Aorta (tissue), 5 donors: ENCODE results near the gene PAM. TPM values are rescaled to one million over a fixed set of nuclear protein-coding genes. Genes with fewer than 3 reads are reported as not detected.

ENCODE experiments used
- ATAC-seq: fragments of 200-7000 bp; cut with Tn5 transposase; one replicate; pipeline ENCODE4 v1.9.1; 2022; ENCODE audit warnings: moderate library complexity; ENCODE audit not compliant: low FRiP score
- DNase-seq, 2 donors: peaks; one replicate each; pipeline ENCODE4 v3.0.0-alpha.2; 2020
- H3K27ac ChIP-seq, 2 donors: one replicate each; pipeline ENCODE4 v1.5.1; 2013; ENCODE audit warnings: low read length in 2 of 2, mild to moderate bottlenecking in 2 of 2, moderate library complexity in 2 of 2, control low read depth in 1 of 2, inconsistent platforms in 1 of 2, low read depth in 1 of 2
- H3K27me3 ChIP-seq, 2 donors: one replicate each; pipeline ENCODE4 v1.6.1; 2013; ENCODE audit warnings: control low read depth in 1 of 2, low read length in 1 of 2, mild to moderate bottlenecking in 1 of 2, moderate library complexity in 1 of 2; ENCODE audit not compliant: insufficient read depth in 2 of 2, control insufficient read depth in 1 of 2
- H3K36me3 ChIP-seq, 2 donors: one replicate each; pipeline ENCODE4 v1.6.1; 2013; ENCODE audit warnings: control low read depth in 1 of 2, low read length in 1 of 2, mild to moderate bottlenecking in 1 of 2; ENCODE audit not compliant: insufficient read depth in 2 of 2, control insufficient read depth in 1 of 2
- H3K4me1 ChIP-seq, 2 donors: one replicate each; pipeline ENCODE4 v1.6.1; 2013; ENCODE audit warnings: low read length in 2 of 2, control low read depth in 1 of 2, mild to moderate bottlenecking in 1 of 2, moderate library complexity in 1 of 2; ENCODE audit not compliant: insufficient read depth in 2 of 2, control insufficient read depth in 1 of 2
- H3K4me3 ChIP-seq, 2 donors: one replicate each; pipeline ENCODE4 v1.5.1; 2013; ENCODE audit warnings: low read length in 2 of 2, control low read depth in 1 of 2, mild to moderate bottlenecking in 1 of 2
- H3K9me3 ChIP-seq: one replicate; pipeline ENCODE4 v1.6.1; 2013; ENCODE audit warnings: mild to moderate bottlenecking, low read length; ENCODE audit not compliant: control insufficient read depth
- WGBS, 2 donors: extraction: QIAGEN DNeasy Blood & Tissue Kit; methylation state at CpG; one replicate each; pipeline ENCODE4 v1.1.7; 2013; 5-methylcytosine and 5-hydroxymethylcytosine counted together
- intact Hi-C, 2 donors: fragments of 100-400 bp; cut with DNase I; formaldehyde crosslinking; loops; one replicate each; pipeline versions ENCODE4 v1.14.2 to v1.15.0; 2022
- polyA plus RNA-seq, 2 donors: library from polyadenylated mRNA; stranded (reverse); fragments of 200-250 nt; gene quantifications; one replicate each; pipeline ENCODE4 v1.2.3, GENCODE V29; 2013
- total RNA-seq, 2 donors: library from RNA; stranded (reverse); fragmentation: NEBNext Ultra II Directional; extraction: Animal tissue kit (Norgen Biotek cat#: 25700); gene quantifications; one replicate each; pipeline ENCODE4 v1.2.1, GENCODE V29; 2021
- donor health status: healthy with polysubstance abuse.
- donor health status: Bipolar disorder and iron deficiency.
- donor health status: DM: no; HTN: no; CAD: no.
- donor health status: DM: no; HTN: no; CAD: no.
- donor health status: DM: yes; HTN: yes; CAD: no.

The PAM gene
- total and polyA plus RNA-seq, 4 donors: 382 to 787 (median 620) TPM

DNA sequence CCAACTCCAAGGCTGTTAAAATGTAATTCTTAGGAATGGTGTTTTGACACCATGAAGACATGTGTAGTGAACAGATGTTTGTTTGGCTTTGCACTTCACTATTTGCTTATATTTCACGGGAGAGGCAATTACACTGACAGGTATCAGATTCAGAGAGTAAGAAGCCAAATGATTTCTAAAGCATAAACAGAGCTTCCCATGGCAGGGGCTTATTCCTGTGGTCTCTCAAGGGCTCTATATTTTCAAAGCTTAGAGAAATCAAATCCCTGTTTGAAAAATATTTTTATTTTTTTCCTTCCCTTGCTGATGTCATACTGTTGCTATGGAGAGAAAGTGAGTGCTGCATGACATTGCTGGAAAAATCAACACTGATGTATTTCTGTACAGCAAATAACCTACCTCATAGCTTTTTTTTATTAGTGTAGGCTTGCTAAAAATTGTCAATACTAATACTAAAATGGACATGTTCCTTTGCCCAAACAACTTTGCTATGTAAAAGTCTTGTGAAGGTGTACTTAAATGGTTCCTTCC, 203.4 kb downstream of the PAM start:
- Histone ChIP-seq H3K36me3 (no peaks in the 10 kb centered on the region), H3K4me3 (no peak overlapping the region), H3K27me3 (no peaks in the 10 kb centered on the region), H3K4me1 (peaks cover 0 to 6% of the 10 kb centered on the region in 2 donors), H3K9me3 (no peaks in the 10 kb centered on the region), H3K27ac (peak overlapping the region in 1 of 2 donors; percentile 97)
- ATAC-seq (peak; percentile 79), DNase-seq (no peak)
- 10 to 13% methylated on average over 1 of the region's 1 CpG for WGBS, 2 donors
- intact Hi-C loops: loop anchor here in 1 of 2 donors (5.0 kb wide), 1 partner anchor 91 kb away; no protein-coding TSS in a partner anchor

DNA sequence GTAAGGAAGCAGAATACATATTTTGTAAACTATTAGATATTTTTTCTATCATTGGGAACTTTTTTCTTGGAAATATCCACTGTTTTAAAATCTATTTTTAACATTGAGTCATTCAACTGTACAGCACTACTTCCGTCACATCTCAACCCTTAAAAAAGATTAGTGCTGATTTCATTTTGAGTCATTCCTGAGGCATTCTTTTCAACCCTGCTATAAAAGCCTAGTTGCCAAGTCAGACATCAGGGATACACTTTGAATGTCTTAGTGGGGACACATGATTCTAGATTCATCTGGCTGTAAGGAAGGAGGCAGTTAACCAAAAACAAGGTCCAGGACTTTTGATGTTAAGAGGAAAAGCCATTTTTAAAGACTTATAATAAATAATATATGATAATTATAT, 203.9 kb downstream of the PAM start:
- Histone ChIP-seq H3K27me3 (no peaks in the 10 kb centered on the region), H3K36me3 (no peaks in the 10 kb centered on the region), H3K9me3 (no peaks in the 10 kb centered on the region), H3K27ac (no peak overlapping the region), H3K4me3 (no peak overlapping the region), H3K4me1 (peaks cover 0 to 6% of the 10 kb centered on the region in 2 donors)
- DNase-seq: no peak
- ATAC-seq: peak; percentile 88
- intact Hi-C loops: loop anchor here in 1 of 2 donors (5.0 kb wide), 1 partner anchor 92 kb away; no protein-coding TSS in a partner anchor
- WGBS, 2 donors: 3 to 5% methylated on average over 1 of the region's 1 CpG

GRCh38 chr5:102961671-102962070, 206.6 kb downstream of the PAM start:
- DNase-seq: no peak
- Histone ChIP-seq H3K36me3 (no peaks in the 10 kb centered on the region), H3K27ac (no peak overlapping the region), H3K9me3 (no peaks in the 10 kb centered on the region), H3K27me3 (no peaks in the 10 kb centered on the region), H3K4me1 (peaks cover 0 to 6% of the 10 kb centered on the region in 2 donors), H3K4me3 (no peak overlapping the region)
- intact Hi-C loops: no loop called here
- ATAC-seq: no peak
- 26 to 28% methylated on average over 4 of the region's 4 CpGs for WGBS, 2 donors

- WGBS, 2 donors: 94 to 95% methylated on average over 1 of the region's 1 CpG
- H3K36me3 ChIP-seq: no peaks in the 10 kb centered on the region
- H3K27ac ChIP-seq: no peak overlapping the region
- H3K4me3 ChIP-seq: no peak overlapping the region
- intact Hi-C loops: no loop called here
- DNase-seq (no peak), ATAC-seq (no peak)
- H3K27me3 ChIP-seq: no peaks in the 10 kb centered on the region
- peaks cover 0 to 3% of the 10 kb centered on the region in 2 donors for H3K4me1 ChIP-seq
- H3K9me3 ChIP-seq: no peaks in the 10 kb centered on the region
Measured at GRCh38 chr5:102965653-102966052, 210.5 kb downstream of the PAM start.

- DNase-seq (no peak), ATAC-seq (no peak)
- no peaks in the 10 kb centered on the region for H3K9me3 ChIP-seq
- intact Hi-C loops: loop anchor here (5.0 kb wide), 1 partner anchor 187 kb away; no protein-coding TSS in a partner anchor
- H3K4me3 ChIP-seq: no peak overlapping the region
- peaks cover 0 to 3% of the 10 kb centered on the region in 2 donors for H3K4me1 ChIP-seq
- WGBS, 2 donors: 87 to 90% methylated on average over 3 of the region's 3 CpGs
- no peak overlapping the region for H3K27ac ChIP-seq
- no peaks in the 10 kb centered on the region for H3K27me3 ChIP-seq
- no peaks in the 10 kb centered on the region for H3K36me3 ChIP-seq
Measured at GRCh38 chr5:102969641-102970040, 214.5 kb downstream of the PAM start.

DNA sequence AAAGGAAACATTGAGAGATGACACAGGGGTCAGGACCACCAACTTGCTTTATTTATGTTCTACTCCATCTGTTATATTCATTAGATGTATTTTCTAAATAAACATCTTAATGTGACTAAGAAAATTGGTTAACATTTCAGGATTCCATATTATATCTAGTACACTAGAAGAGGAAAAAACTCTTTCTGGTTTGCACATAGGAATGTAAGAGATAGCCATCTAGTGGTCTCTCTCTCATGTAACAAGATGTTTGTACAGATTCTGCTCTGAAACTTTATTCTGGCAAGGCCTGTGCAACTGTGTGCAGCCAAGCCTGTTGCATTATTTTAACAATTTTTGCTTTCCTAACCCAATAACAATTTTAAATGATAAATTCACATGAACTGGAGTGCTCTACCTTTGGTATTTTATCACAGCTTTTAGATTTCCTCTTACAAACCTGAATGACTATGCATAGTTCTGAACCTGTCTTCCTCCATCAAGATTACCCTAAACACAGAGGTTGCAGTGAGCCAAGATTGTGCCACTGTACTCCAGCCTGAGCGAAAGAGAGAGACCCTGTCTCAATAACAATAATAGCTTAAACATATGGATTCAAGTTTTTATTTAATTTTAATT, 216.7 kb downstream of the PAM start:
- WGBS, 2 donors: 43 to 86% methylated on average over 1 of the region's 1 CpG
- Histone ChIP-seq H3K36me3 (no peaks in the 10 kb centered on the region), H3K4me1 (peaks cover 0 to 8% of the 10 kb centered on the region in 2 donors), H3K27ac (no peak overlapping the region), H3K9me3 (no peaks in the 10 kb centered on the region), H3K27me3 (no peaks in the 10 kb centered on the region), H3K4me3 (no peak overlapping the region)
- ATAC-seq (peak; percentile 74), DNase-seq (no peak)
- intact Hi-C loops: loop anchor here (5.0 kb wide), 1 partner anchor 189 kb away; no protein-coding TSS in a partner anchor

- no peaks in the 10 kb centered on the region for H3K27me3 ChIP-seq
- ATAC-seq (no peak), DNase-seq (no peak)
- peak overlapping the region in 1 of 2 donors; percentile 3 for H3K27ac ChIP-seq
- WGBS, 2 donors: 71 to 75% methylated on average over 3 of the region's 3 CpGs
- intact Hi-C loops: loop anchor here (5.0 kb wide), 1 partner anchor 192 kb away; no protein-coding TSS in a partner anchor
- H3K4me3 ChIP-seq: no peak overlapping the region
- H3K9me3 ChIP-seq: no peaks in the 10 kb centered on the region
- H3K36me3 ChIP-seq: peaks cover 0 to 1% of the 10 kb centered on the region in 2 donors
- H3K4me1 ChIP-seq: peaks cover 0 to 10% of the 10 kb centered on the region in 2 donors
Measured at GRCh38 chr5:102974177-102974576, 219.1 kb downstream of the PAM start.

DNA sequence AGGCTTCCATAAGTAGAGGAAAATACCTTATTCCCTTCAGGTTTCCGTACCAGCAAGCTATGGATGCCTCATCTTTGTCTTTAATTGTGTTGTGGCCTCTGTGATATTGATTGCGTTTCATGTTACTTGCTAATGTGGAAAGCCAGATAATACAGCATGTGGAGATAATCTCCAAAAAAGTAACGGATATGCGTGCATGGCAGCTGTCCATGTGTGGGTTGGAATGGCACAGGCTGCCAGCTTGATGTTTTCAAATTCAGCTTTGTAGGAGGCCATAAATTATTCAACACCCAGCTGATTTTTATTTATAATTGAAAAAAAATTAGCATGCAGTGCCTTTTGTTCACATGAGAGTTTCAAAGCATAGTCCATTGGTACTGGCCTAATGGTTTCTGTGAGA, 219.9 kb downstream of the PAM start:
- WGBS, 2 donors: 25 to 27% methylated on average over 4 of the region's 4 CpGs
- intact Hi-C loops: no loop called here
- H3K4me3 ChIP-seq: no peak overlapping the region

More for the DNA sequence above, 219.9 kb downstream of the PAM start:
- no peaks in the 10 kb centered on the region for H3K9me3 ChIP-seq
- ATAC-seq (no peak), DNase-seq (no peak)
- H3K27ac ChIP-seq: peak overlapping the region; percentile 40 to 82
- peaks cover 0 to 7% of the 10 kb centered on the region in 2 donors for H3K4me1 ChIP-seq
- no peaks in the 10 kb centered on the region for H3K27me3 ChIP-seq
- H3K36me3 ChIP-seq: peaks cover 0 to 1% of the 10 kb centered on the region in 2 donors
